Endothelial cell (in vitro differentiated cells): ENCODE results near the gene ZNF593. TPM values are rescaled to one million over a fixed set of nuclear protein-coding genes. Genes with fewer than 3 reads are reported as not detected.

Source experiments
- DNase-seq: peaks from one replicate; pipeline ENCODE4 v3.0.0; 2021; ENCODE audit warnings: low spot score
- H3K27ac Mint-ChIP-seq: one replicate; pipeline ENCODE4 v1.8.0; 2021; ENCODE audit warnings: mixed read lengths, inconsistent platforms; ENCODE audit not compliant: unreplicated experiment
- H3K27me3 Mint-ChIP-seq: one replicate; pipeline ENCODE4 v1.8.0; 2021; ENCODE audit warnings: mild to moderate bottlenecking, moderate library complexity, mixed read lengths, inconsistent platforms; ENCODE audit not compliant: unreplicated experiment
- H3K36me3 Mint-ChIP-seq: one replicate; pipeline ENCODE4 v1.8.0; 2021; ENCODE audit warnings: mild to moderate bottlenecking, low read depth, mixed read lengths, inconsistent platforms; ENCODE audit not compliant: unreplicated experiment
- H3K4me1 Mint-ChIP-seq: one replicate; pipeline ENCODE4 v1.8.0; 2021; ENCODE audit warnings: mild to moderate bottlenecking, mixed read lengths, inconsistent platforms; ENCODE audit not compliant: unreplicated experiment
- H3K4me3 Mint-ChIP-seq: one replicate; pipeline ENCODE4 v1.8.0; 2021; ENCODE audit warnings: mild to moderate bottlenecking, mixed read lengths, inconsistent platforms; ENCODE audit not compliant: unreplicated experiment
- H3K9me3 Mint-ChIP-seq: one replicate; pipeline ENCODE4 v1.8.0; 2021; ENCODE audit warnings: mixed read lengths, inconsistent platforms; ENCODE audit not compliant: unreplicated experiment
- CTCF ChIP-seq: fragments of 200-600 bp; sonication (generic); IDR thresholded peaks from one replicate; pipeline ENCODE4 v1.5.0; 2021; ENCODE audit warnings: antibody characterized with exemption; ENCODE audit not compliant: unreplicated experiment
- total RNA-seq: library from RNA; stranded (reverse); fragmentation: NEBNext Ultra II Directional; extraction: Animal tissue kit (Norgen Biotek cat#: 25700); gene quantifications from one replicate; pipeline ENCODE4 v1.2.1, GENCODE V29; 2021; ENCODE audit not compliant: unreplicated experiment

The ZNF593 gene
- total RNA-seq, 1 donor from 2014 or later = 17.9 TPM

DNA sequence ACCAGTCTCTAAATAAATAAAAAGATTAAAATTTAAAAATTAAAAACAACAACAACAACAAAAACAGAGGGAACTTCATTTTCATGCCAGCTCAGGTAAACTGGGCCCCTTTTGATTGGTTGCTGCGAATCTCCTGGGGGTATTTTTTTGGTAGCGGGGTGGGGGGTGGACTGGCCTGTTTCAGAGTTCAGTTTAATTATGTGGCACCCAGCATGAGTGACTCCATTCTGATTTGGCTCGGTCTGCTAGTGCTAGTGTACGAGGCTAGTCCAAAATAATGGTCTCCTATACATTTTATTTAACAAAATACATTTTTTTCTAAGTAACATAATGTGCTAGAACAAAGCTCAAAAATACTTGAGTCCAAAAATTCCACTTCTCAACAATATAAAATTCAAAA, 39.9 kb upstream of the ZNF593 start:
- Mint-ChIP-seq H3K4me1 (peaks cover 11% of the 10 kb centered on the region), H3K27me3 (peaks cover 2% of the 10 kb centered on the region), H3K36me3 (no peaks in the 10 kb centered on the region), H3K9me3 (no peaks in the 10 kb centered on the region), H3K4me3 (no peak overlapping the region), H3K27ac (no peak overlapping the region)
- no peak for TF ChIP-seq CTCF
- DNase-seq = no peak

DNA sequence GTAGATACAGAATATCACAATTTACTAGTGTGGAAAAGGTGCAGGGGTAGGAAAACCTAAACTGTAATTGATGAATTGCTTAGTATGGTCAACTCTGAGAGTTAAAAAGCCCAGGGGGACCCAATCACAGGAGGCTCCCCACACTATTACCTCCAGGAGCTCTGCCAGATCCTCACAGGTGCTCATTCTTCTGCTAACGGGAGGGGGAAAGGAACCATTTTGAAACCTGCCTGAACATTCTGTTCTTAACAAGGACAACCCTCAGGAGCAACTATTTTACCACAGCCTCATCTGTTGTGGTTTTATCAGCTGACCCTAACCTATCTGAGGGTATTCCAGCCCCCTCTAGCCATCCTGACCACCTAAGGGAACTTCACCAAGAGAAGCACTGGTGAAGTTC, 39.0 kb upstream of the ZNF593 start:
- no peak overlapping the region for H3K27ac Mint-ChIP-seq
- TF ChIP-seq CTCF = no peak
- H3K4me1 Mint-ChIP-seq = peaks cover 11% of the 10 kb centered on the region
- H3K27me3 Mint-ChIP-seq = peaks cover 2% of the 10 kb centered on the region
- H3K36me3 Mint-ChIP-seq = no peaks in the 10 kb centered on the region
- no peaks in the 10 kb centered on the region for H3K9me3 Mint-ChIP-seq
- DNase-seq = no peak
- H3K4me3 Mint-ChIP-seq = no peak overlapping the region

DNA sequence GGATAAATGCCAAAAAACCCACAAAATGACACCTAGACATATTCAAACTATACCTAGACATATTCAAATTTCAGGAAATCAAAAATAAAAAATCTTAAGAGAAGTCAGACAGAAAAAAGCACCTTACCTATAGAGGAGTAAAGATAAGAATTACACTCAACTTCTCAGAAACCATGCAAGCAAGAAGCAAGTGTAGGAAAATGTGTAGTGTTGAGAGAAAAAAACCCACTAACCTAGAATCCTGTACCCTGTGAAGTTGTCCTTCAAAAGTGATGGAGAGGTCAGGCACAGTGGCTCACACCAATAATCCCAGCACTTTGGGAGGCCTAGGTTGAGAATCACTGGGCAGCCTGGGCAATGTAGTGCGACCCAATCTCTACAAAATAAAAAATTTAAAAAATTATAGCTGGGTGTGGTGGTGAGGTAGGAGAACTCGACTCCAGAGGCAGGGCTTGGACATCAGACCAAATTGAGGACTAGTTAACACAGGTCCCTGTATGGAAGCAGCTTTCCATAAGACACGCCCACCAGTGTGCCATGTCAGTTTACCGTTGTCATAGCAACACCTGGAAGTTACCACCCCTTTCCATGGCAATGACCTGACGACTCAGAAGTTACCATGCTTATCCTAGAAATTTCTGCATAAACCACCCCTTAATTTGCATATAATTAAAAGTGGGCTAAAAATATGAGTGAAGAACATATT, 37.4 kb upstream of the ZNF593 start:
- Mint-ChIP-seq H3K4me3 (no peak overlapping the region), H3K4me1 (peaks cover 8% of the 10 kb centered on the region), H3K36me3 (no peaks in the 10 kb centered on the region), H3K27ac (no peak overlapping the region), H3K9me3 (no peaks in the 10 kb centered on the region), H3K27me3 (peaks cover 2% of the 10 kb centered on the region)
- DNase-seq = no peak
- no peak for TF ChIP-seq CTCF

DNA sequence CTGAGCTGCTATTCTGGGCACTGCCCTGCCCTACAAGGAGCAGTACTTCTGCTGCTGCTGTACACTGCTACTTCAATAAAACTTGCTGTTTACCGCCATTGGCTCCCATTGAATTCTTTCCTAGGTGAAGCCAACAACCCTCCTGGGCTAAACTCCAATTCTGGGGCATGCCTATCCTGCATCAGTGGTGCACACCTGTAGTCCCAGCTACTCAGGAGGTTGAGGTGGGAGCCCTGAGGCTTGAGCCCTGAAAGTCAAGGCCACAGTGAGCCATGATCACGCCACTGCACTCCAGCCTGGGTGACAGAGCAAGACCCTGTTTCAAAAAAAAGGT, 36.9 kb upstream of the ZNF593 start:
- no peaks in the 10 kb centered on the region for H3K36me3 Mint-ChIP-seq
- no peak for DNase-seq
- H3K9me3 Mint-ChIP-seq = no peaks in the 10 kb centered on the region
- no peak overlapping the region for H3K4me3 Mint-ChIP-seq
- H3K27ac Mint-ChIP-seq = no peak overlapping the region
- peaks cover 3% of the 10 kb centered on the region for H3K4me1 Mint-ChIP-seq
- TF ChIP-seq CTCF = no peak
- peaks cover 2% of the 10 kb centered on the region for H3K27me3 Mint-ChIP-seq

DNA sequence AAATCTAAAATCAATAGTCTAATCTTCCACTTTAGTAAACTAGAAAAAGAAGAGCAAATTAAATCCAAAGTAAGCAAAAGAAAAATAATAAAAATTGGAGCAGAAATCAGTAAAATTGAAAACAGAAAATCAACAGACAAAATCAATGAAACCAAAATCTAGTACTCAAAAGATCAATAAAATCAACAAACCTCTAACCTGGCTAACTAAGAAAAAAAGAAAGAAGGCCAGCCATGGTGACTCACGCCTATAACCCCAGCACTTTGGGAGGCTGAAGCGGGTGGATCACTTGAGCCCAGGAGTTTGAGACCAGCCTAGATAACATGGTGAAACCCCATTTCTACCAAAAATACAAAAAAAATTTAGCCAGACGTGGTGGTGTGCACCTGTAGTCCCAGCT, 35.2 kb upstream of the ZNF593 start:
- no peak for TF ChIP-seq CTCF
- Mint-ChIP-seq H3K36me3 (no peaks in the 10 kb centered on the region), H3K27ac (no peak overlapping the region), H3K4me3 (no peak overlapping the region), H3K27me3 (no peaks in the 10 kb centered on the region), H3K4me1 (no peaks in the 10 kb centered on the region), H3K9me3 (no peaks in the 10 kb centered on the region)
- no peak for DNase-seq
